SW 1271 (cell line): Measurements from ENCODE around the gene MT1A.
A peak's percentile ranks its signal among the peaks of the same experiment; 100 is the strongest.

Experiments
- DNase-seq, 2 experiments: peaks; one replicate each; lab custom pipeline; 2025; lab: John Stamatoyannopoulos, UW

Gene MT1A

GRCh38 chr16:56637814-56638750, at the start of gene MT1A:
Gene MT1A (plus strand): TSS chr16:56638666. CDS start chr16:56638739, 73 bp downstream.
- DNase-seq: no peak

- DNase-seq: no peak
Measured at GRCh38 chr16:56588781-56589140, 49.7 kb upstream of the MT1A start.

GRCh38 chr16:56589141-56590039, 49.1 kb upstream of the MT1A start, which contains the start of gene MT3:
Gene MT3 (plus strand): TSS chr16:56589528. CDS start chr16:56589591, 63 bp downstream.
- no peak for DNase-seq

GRCh38 chr16:56591377-56592060, 46.9 kb upstream of the MT1A start:
- no peak for DNase-seq

GRCh38 chr16:56593573-56594291, 44.7 kb upstream of the MT1A start:
- no peak for DNase-seq

- DNase-seq: no peak
Measured at GRCh38 chr16:56594292-56594619, 44.2 kb upstream of the MT1A start.

GRCh38 chr16:56600398-56600999, 38.0 kb upstream of the MT1A start:
- peak in 1 of 2 experiments; percentile 29 for DNase-seq

GRCh38 chr16:56601325-56601724, 37.1 kb upstream of the MT1A start:
- no peak for DNase-seq

GRCh38 chr16:56603589-56603988, 34.9 kb upstream of the MT1A start:
- peak; percentile 35 to 41 for DNase-seq

- no peak for DNase-seq
Measured at GRCh38 chr16:56604966-56605365, 33.5 kb upstream of the MT1A start.

- no peak for DNase-seq
Measured at GRCh38 chr16:56605475-56605874, 33.0 kb upstream of the MT1A start.

- DNase-seq: peak in 1 of 2 experiments; percentile 40
Measured at GRCh38 chr16:56606071-56606475, 32.4 kb upstream of the MT1A start.

GRCh38 chr16:56606476-56607108, 31.9 kb upstream of the MT1A start:
- peak in 1 of 2 experiments; percentile 84 for DNase-seq

GRCh38 chr16:56607109-56607618, 31.3 kb upstream of the MT1A start:
- DNase-seq: peak; percentile 90 to 93

GRCh38 chr16:56607675-56608042, 30.8 kb upstream of the MT1A start:
- DNase-seq: no peak

GRCh38 chr16:56608043-56608875, 30.2 kb upstream of the MT1A start, which contains the start of gene MT2A:
Gene MT2A (plus strand): TSS chr16:56608584. CDS start chr16:56608656, 72 bp downstream.
- DNase-seq: peak; percentile 82 to 91

- no peak for DNase-seq
Measured at GRCh38 chr16:56608876-56609462, 29.5 kb upstream of the MT1A start.

GRCh38 chr16:56609463-56609921, 29.0 kb upstream of the MT1A start:
- peak; percentile 45 to 69 for DNase-seq
